ENCODE data around the gene FASTKD3.

FASTKD3 gene

GRCh38 chr5:7813576-7813975 is 55.3 kb downstream of the FASTKD3 start:
- no peak for DNase-seq (ENCODE audit: low spot score)
- in situ Hi-C loops (cut with MboI; ENCODE audit: low pct_unique_long_range_greater_than_20kb, low sequenced_read_pairs, unreplicated experiment) = no loop called here
- TF ChIP-seq CTCF (IDR thresholded peaks at IDR 0.05; ENCODE audit: extremely low read depth, insufficient read depth, missing control alignments) = no peak

GRCh38 chr5:7813007-7813406 is 55.8 kb downstream of the FASTKD3 start:
- DNase-seq (ENCODE audit: low spot score) = no peak
- in situ Hi-C loops (cut with MboI; ENCODE audit: low pct_unique_long_range_greater_than_20kb, low sequenced_read_pairs, unreplicated experiment) = no loop called here
- no peak for TF ChIP-seq CTCF (IDR thresholded peaks at IDR 0.05; ENCODE audit: extremely low read depth, insufficient read depth, missing control alignments)

- in situ Hi-C loops (cut with MboI; ENCODE audit: low pct_unique_long_range_greater_than_20kb, low sequenced_read_pairs, unreplicated experiment) = no loop called here
- no peak for DNase-seq (ENCODE audit: low spot score)
- no peak for TF ChIP-seq CTCF (IDR thresholded peaks at IDR 0.05; ENCODE audit: extremely low read depth, insufficient read depth, missing control alignments)
Observed at GRCh38 chr5:7811715-7812114, 57.1 kb downstream of the FASTKD3 start.
